H1 (cell line): Measurements from ENCODE around the gene HOXB13. TPM values are rescaled to one million over a fixed set of nuclear protein-coding genes. Genes with fewer than 3 reads are reported as not detected.

Experiments
- CTCF ChIA-PET: fragments of 300-600 bp; sonication (Branson Sonifier 250); formaldehyde crosslinking; loops from one replicate; lab custom pipeline; 2021; ENCODE audit not compliant: partially characterized antibody; lab: Charles Lee
- POLR2A ChIA-PET: fragments of 300-600 bp; sonication (Branson Sonifier 250); formaldehyde crosslinking; loops from one replicate; lab custom pipeline; 2021; ENCODE audit warnings: inconsistent platforms; ENCODE audit not compliant: partially characterized antibody; lab: Charles Lee
- DNase-seq, 2 experiments: peaks; one replicate each; pipeline versions ENCODE4 v3.0.0 to v3.0.0-alpha.2; 2010 to 2022; ENCODE audit warnings: low spot score in 2 of 2, low read depth in 1 of 2, mixed read lengths in 1 of 2
- FAIRE-seq: peaks from 2 replicates; lab custom pipeline; 2011; peaks lifted over from hg19 to GRCh38; lab: Jason Lieb, UNC
- H2AFZ ChIP-seq: 2 replicates; pipeline ENCODE4 v1.8.1; 2012; ENCODE audit warnings: low read length, inconsistent platforms
- H2AK5ac ChIP-seq: 2 replicates; pipeline ENCODE4 v1.6.1; 2013; ENCODE audit warnings: low read depth, low read length
- H2BK120ac ChIP-seq: replicated peaks from 2 replicates; pipeline ENCODE3; 2013; ENCODE audit warnings: low read depth, low read length, inconsistent platforms
- H2BK12ac ChIP-seq: 2 replicates; pipeline ENCODE4 v1.6.1; 2013; ENCODE audit warnings: low read depth, low read length
- H2BK15ac ChIP-seq: 2 replicates; pipeline ENCODE4 v1.6.1; 2013; ENCODE audit warnings: low read length
- H2BK20ac ChIP-seq: 2 replicates; pipeline ENCODE4 v1.6.1; 2013; ENCODE audit warnings: low read length
- H2BK5ac ChIP-seq: 2 replicates; pipeline ENCODE4 v1.6.1; 2013; ENCODE audit warnings: low read depth, low read length
- H3K14ac ChIP-seq: 2 replicates; pipeline ENCODE4 v1.6.1; 2013; ENCODE audit warnings: inconsistent platforms; ENCODE audit not compliant: insufficient read length
- H3K18ac ChIP-seq: 2 replicates; pipeline ENCODE4 v1.6.1; 2013; ENCODE audit warnings: low read length; ENCODE audit errors: extremely low read depth
- H3K23ac ChIP-seq: 2 replicates; pipeline ENCODE4 v1.6.1; 2013; ENCODE audit warnings: inconsistent platforms; ENCODE audit not compliant: insufficient read length
- H3K23me2 ChIP-seq: 2 replicates; pipeline ENCODE4 v1.6.1; 2013; ENCODE audit warnings: low read depth, low read length
- H3K27ac ChIP-seq: 2 replicates; pipeline ENCODE4 v1.6.1; 2011; ENCODE audit warnings: low read depth, low read length, inconsistent platforms
- H3K27me3 ChIP-seq, 4 experiments: replicated peaks in 1 of 4; 1 replicate in 1 of 4; 2 replicates in 3 of 4; pipeline versions ENCODE4 v1.6.1 to v1.8.1; 2011 to 2013; ENCODE audit warnings: low read length in 3 of 4, mild to moderate bottlenecking in 3 of 4, inconsistent platforms in 2 of 4, mixed read lengths in 2 of 4, moderate library complexity in 1 of 4; ENCODE audit not compliant: control insufficient read depth in 3 of 4, insufficient read depth in 3 of 4; ENCODE audit errors: extremely low read depth in 1 of 4
- H3K36me3 ChIP-seq, 4 experiments: 2 replicates each; pipeline versions ENCODE4 v1.6.1 to v1.8.1; 2011 to 2013; ENCODE audit warnings: mild to moderate bottlenecking in 4 of 4, low read length in 3 of 4, moderate library complexity in 2 of 4, control low read depth in 1 of 4, inconsistent platforms in 1 of 4; ENCODE audit not compliant: insufficient read depth in 4 of 4, control insufficient read depth in 2 of 4
- H3K4ac ChIP-seq: replicated peaks from 2 replicates; pipeline ENCODE3; 2013; ENCODE audit warnings: low read length, low read depth, mixed read lengths, inconsistent platforms; ENCODE audit not compliant: insufficient read length
- H3K4me1 ChIP-seq, 4 experiments: replicated peaks in 1 of 4; 1 replicate in 1 of 4; 2 replicates in 3 of 4; pipeline versions ENCODE4 v1.6.1 to v1.8.1; 2011 to 2013; ENCODE audit warnings: low read length in 3 of 4, inconsistent platforms in 2 of 4, mixed read lengths in 1 of 4; ENCODE audit not compliant: insufficient read depth in 4 of 4, control insufficient read depth in 3 of 4
- H3K4me2 ChIP-seq, 2 experiments: 2 replicates each; pipeline versions ENCODE4 v1.6.1 to v1.8.1; 2011 to 2013; ENCODE audit warnings: low read depth in 2 of 2, low read length in 2 of 2, control low read depth in 1 of 2, inconsistent platforms in 1 of 2, mild to moderate bottlenecking in 1 of 2; ENCODE audit not compliant: insufficient read depth in 1 of 2
- H3K4me3 ChIP-seq, 4 experiments: fragments of 200-600, 300-600 bp in 1 of 4; sonication (generic), shearing (Covaris generic), sonication (Bioruptor Twin) in 1 of 4; 2 replicates each; pipeline versions ENCODE4 v1.5.1 to v1.8.1; 2011 to 2016; ENCODE audit warnings: low read length in 4 of 4, low read depth in 3 of 4, control low read depth in 2 of 4, inconsistent platforms in 2 of 4, mild to moderate bottlenecking in 2 of 4, mixed read lengths in 1 of 4, moderate library complexity in 1 of 4; ENCODE audit not compliant: insufficient read depth in 2 of 4; ENCODE audit errors: extremely low read depth in 1 of 4
- H3K56ac ChIP-seq: replicated peaks from 2 replicates; pipeline ENCODE3; 2013; ENCODE audit warnings: low read depth, mild to moderate bottlenecking, mixed read lengths, low read length, inconsistent platforms; ENCODE audit not compliant: insufficient read length
- H3K79me1 ChIP-seq: 2 replicates; pipeline ENCODE4 v1.6.1; 2013; ENCODE audit warnings: low read depth, low read length, control low read depth
- H3K79me2 ChIP-seq, 2 experiments: 2 replicates each; pipeline versions ENCODE4 v1.6.1 to v1.8.1; 2012 to 2013; ENCODE audit warnings: low read length in 2 of 2, mild to moderate bottlenecking in 2 of 2, inconsistent platforms in 1 of 2; ENCODE audit not compliant: insufficient read depth in 2 of 2, control insufficient read depth in 1 of 2
- H3K9ac ChIP-seq, 4 experiments: replicated peaks in 1 of 4; 1 replicate in 1 of 4; 2 replicates in 3 of 4; pipeline versions ENCODE4 v1.6.1 to v1.8.1; 2011 to 2013; ENCODE audit warnings: low read depth in 3 of 4, low read length in 3 of 4, control low read depth in 2 of 4, mild to moderate bottlenecking in 2 of 4, moderate library complexity in 2 of 4, inconsistent platforms in 1 of 4; ENCODE audit errors: extremely low read depth in 1 of 4
- H3K9me3 ChIP-seq, 2 experiments: 2 replicates each; pipeline versions ENCODE4 v1.6.1 to v1.8.1; 2012 to 2013; ENCODE audit warnings: mild to moderate bottlenecking in 2 of 2, moderate library complexity in 2 of 2, control low read depth in 1 of 2, inconsistent platforms in 1 of 2, low read depth in 1 of 2, low read length in 1 of 2, mixed read lengths in 1 of 2; ENCODE audit not compliant: insufficient read depth in 2 of 2
- H4K20me1 ChIP-seq, 2 experiments: replicated peaks in 1 of 2; 2 replicates each; pipeline versions ENCODE3 to v1.8.1; 2011 to 2013; ENCODE audit warnings: inconsistent platforms in 2 of 2, low read length in 2 of 2, mild to moderate bottlenecking in 1 of 2; ENCODE audit not compliant: insufficient read depth in 2 of 2, control insufficient read depth in 1 of 2
- H4K5ac ChIP-seq: 2 replicates; pipeline ENCODE4 v1.6.1; 2013; ENCODE audit warnings: low read length, low read depth, mixed read lengths, inconsistent platforms; ENCODE audit not compliant: insufficient read length
- H4K8ac ChIP-seq: 2 replicates; pipeline ENCODE4 v1.8.0; 2013; ENCODE audit warnings: mild to moderate bottlenecking, moderate library complexity, low read length, inconsistent platforms; ENCODE audit not compliant: insufficient read depth; ENCODE audit errors: extremely low read depth
- H4K91ac ChIP-seq: replicated peaks from 2 replicates; pipeline ENCODE3; 2013; ENCODE audit warnings: low read length, mixed read lengths, inconsistent platforms; ENCODE audit not compliant: insufficient read length
- ASH2L ChIP-seq: fragments of 200-600, 300-600 bp; sonication (generic); IDR thresholded peaks from one replicate; pipeline ENCODE4 v1.7.1; 2017; ENCODE audit warnings: low read length
- CTCF ChIP-seq, 3 experiments: IDR thresholded peaks; 1 replicate in 2 of 3; 2 replicates in 1 of 3; pipeline versions ENCODE4 v1.5.1 to v1.6.1; 2011; ENCODE audit warnings: low read length in 3 of 3, mild to moderate bottlenecking in 3 of 3, inconsistent platforms in 2 of 3, low read depth in 1 of 3, moderate library complexity in 1 of 3; ENCODE audit not compliant: insufficient read depth in 1 of 3; ENCODE audit errors: control extremely low read depth in 1 of 3
- EGR1 ChIP-seq: IDR thresholded peaks from 2 replicates; pipeline ENCODE4 v1.6.1; 2011; ENCODE audit warnings: low read depth, low read length, borderline replicate concordance
- EP300 ChIP-seq, 2 experiments: IDR thresholded peaks; 1 replicate in 1 of 2; 2 replicates in 1 of 2; pipeline ENCODE4 v1.6.1; 2011 to 2012; ENCODE audit warnings: low read depth in 2 of 2, low read length in 2 of 2, mild to moderate bottlenecking in 2 of 2, borderline replicate concordance in 1 of 2, inconsistent platforms in 1 of 2, moderate library complexity in 1 of 2
- FOSL1 ChIP-seq: IDR thresholded peaks from 2 replicates; pipeline ENCODE4 v1.6.1; 2011; ENCODE audit warnings: mild to moderate bottlenecking, low read depth, low read length, moderate library complexity; ENCODE audit not compliant: insufficient read depth
- GTF2F1 ChIP-seq: IDR thresholded peaks from 2 replicates; pipeline ENCODE4 v1.6.1; 2012; ENCODE audit warnings: low read depth, low read length, improper control_type of control experiment, borderline replicate concordance
- MAFK ChIP-seq: IDR thresholded peaks from 2 replicates; pipeline ENCODE4 v1.6.1; 2012; ENCODE audit warnings: low read depth, mild to moderate bottlenecking, improper control_type of control experiment, low read length
- PHF8 ChIP-seq: fragments of 200-600 bp; sonication (generic); conservative IDR thresholded peaks from 2 replicates; pipeline ENCODE4 v1.7.1; 2012; ENCODE audit warnings: low read depth, mild to moderate bottlenecking, inconsistent platforms, low read length, moderate library complexity
- POU5F1 ChIP-seq: IDR thresholded peaks from 2 replicates; pipeline ENCODE4 v1.6.1; 2011; ENCODE audit warnings: low read depth, mild to moderate bottlenecking, low read length, moderate library complexity
- RBBP5 ChIP-seq: IDR thresholded peaks from 2 replicates; pipeline ENCODE4 v1.7.1; 2012; ENCODE audit warnings: low read depth, mild to moderate bottlenecking, inconsistent platforms, low read length, moderate library complexity, borderline replicate concordance
- SIN3A ChIP-seq, 2 experiments: IDR thresholded peaks in 1 of 2; conservative IDR thresholded peaks in 1 of 2; 2 replicates each; pipeline ENCODE4 v1.6.1; 2011 to 2012; ENCODE audit warnings: low read length in 2 of 2, improper control_type of control experiment in 1 of 2, low read depth in 1 of 2, mild to moderate bottlenecking in 1 of 2
- TBP ChIP-seq: IDR thresholded peaks from 2 replicates; pipeline ENCODE4 v1.6.1; 2011; ENCODE audit warnings: low read depth, low read length, improper control_type of control experiment
- TCF12 ChIP-seq: IDR thresholded peaks from 2 replicates; pipeline ENCODE4 v1.6.1; 2011; ENCODE audit warnings: low read depth, mild to moderate bottlenecking, low read length
- polyA plus RNA-seq, 7 experiments: library from polyadenylated mRNA; depleted of rRNA in 3 of 7; stranded (reverse) in 5 of 7; unstranded in 2 of 7; fragments of >200 nt in 5 of 7; fragments of 200-250 nt in 2 of 7; gene quantifications; 1 replicate in 5 of 7; 2 replicates in 1 of 7; 4 replicates in 1 of 7; pipeline versions ENCODE4 v1.2.1 to v1.2.3, GENCODE V29; 2011 to 2013; ENCODE audit warnings: missing spikeins in 2 of 7, mixed read lengths in 2 of 7
- total RNA-seq: library from RNA; stranded (reverse); fragmentation: NEBNext Ultra II Directional; extraction: Animal tissue kit (Norgen Biotek cat#: 25700); gene quantifications from 2 replicates; pipeline ENCODE4 v1.2.1, GENCODE V29; 2021

The HOXB13 gene
- total and polyA plus RNA-seq, 2 of the 8 experiments (the other 6 are each of a cell fraction or from before 2014, with no cell fraction given): not detected

GRCh38 chr17:48776602-48777001 lies 48.1 kb upstream of the HOXB13 start:
- H4K20me1 ChIP-seq: no peaks in the 10 kb centered on the region
- no peak for FAIRE-seq
- TF ChIP-seq EGR1 (no peak), ASH2L (no peak), PHF8 (no peak), POU5F1 (no peak), TCF12 (no peak), FOSL1 (no peak), MAFK (no peak), EP300 (IDR thresholded peaks at IDR 0.05; ENCODE audit: borderline replicate concordance in 1 of 2, low read depth in 2 of 2, low read length in 2 of 2) (no peak), CTCF (IDR thresholded peaks at IDR 0.05; ENCODE audit: control extremely low read depth in 1 of 3, insufficient read depth in 1 of 3, low read depth in 1 of 3, low read length in 3 of 3) (no peak), RBBP5 (no peak), SIN3A (conservative IDR thresholded peaks at IDR 0.05 in 1 of 2, IDR thresholded peaks at IDR 0.05 in 1 of 2; ENCODE audit: low read depth in 1 of 2, low read length in 2 of 2) (no peak), GTF2F1 (no peak), TBP (no peak)

More at GRCh38 chr17:48776602-48777001, 48.1 kb upstream of the HOXB13 start:
- Histone ChIP-seq H3K14ac (no peak overlapping the region), H3K4me2 (no peak overlapping the region), H3K23ac (no peak overlapping the region), H2BK15ac (no peak overlapping the region), H3K4me1 (no peaks in the 10 kb centered on the region), H3K27ac (no peak overlapping the region), H3K79me2 (no peaks in the 10 kb centered on the region), H3K23me2 (no peaks in the 10 kb centered on the region), H3K56ac (no peak overlapping the region), H3K9ac (no peak overlapping the region), H3K4me3 (no peak overlapping the region), H2AK5ac (no peak overlapping the region), H3K18ac (no peak overlapping the region), H2BK20ac (no peak overlapping the region), H3K9me3 (no peaks in the 10 kb centered on the region), H4K5ac (no peak overlapping the region), H2BK120ac (no peak overlapping the region), H3K36me3 (no peaks in the 10 kb centered on the region), H3K4ac (no peak overlapping the region), H4K91ac (no peak overlapping the region), H4K8ac (no peak overlapping the region), H2AFZ (no peak overlapping the region), H3K79me1 (no peaks in the 10 kb centered on the region), H2BK12ac (no peak overlapping the region), H3K27me3 (no peaks in the 10 kb centered on the region; a peak in 1 of 7 replicates), H2BK5ac (no peak overlapping the region)
- CTCF ChIA-PET: interaction anchor here (1.7 to 2.8 kb wide), 3 partner anchors 8 to 103 kb away, joined by 4 to 8 read pairs (median 8); no protein-coding TSS in a partner anchor
- POLR2A ChIA-PET: no interaction called here
- DNase-seq: no peak
